SK-N-SH (cell line): ENCODE measurements around the gene CDH23. TPM values are rescaled to one million over a fixed set of nuclear protein-coding genes. Genes with fewer than 3 reads are reported as not detected.

ENCODE experiments used
- CTCF ChIA-PET: fragments of 300-600, 350-600 bp; formaldehyde crosslinking; extraction: SDS; loops from one replicate; lab custom pipeline; 2021; lab: Yijun Ruan, JAX
- POLR2A ChIA-PET: fragments of 350-600 bp; sonication (Branson Sonifier 250); formaldehyde crosslinking; extraction: SDS; loops from one replicate; lab custom pipeline; 2020; ENCODE audit warnings: antibody characterized with exemption, inconsistent platforms; lab: Yijun Ruan, JAX
- DNase-seq: peaks from one replicate; pipeline ENCODE4 v3.0.0; 2012
- H2AFZ ChIP-seq: fragments of 200-600 bp; sonication (generic); 2 replicates; pipeline ENCODE4 v1.8.1; 2016; ENCODE audit warnings: antibody characterized with exemption, mild to moderate bottlenecking, low read depth
- H3F3A ChIP-seq: fragments of 200-600 bp; sonication (generic); replicated peaks from 2 replicates; pipeline ENCODE3; 2016; ENCODE audit warnings: antibody characterized with exemption, mild to moderate bottlenecking; ENCODE audit not compliant: insufficient read depth
- H3K27ac ChIP-seq, 2 experiments: fragments of 200-500 bp in 1 of 2; fragments of 200-600 bp in 1 of 2; sonication (Bioruptor generic) in 1 of 2; sonication (generic), shearing (Covaris generic) in 1 of 2; 2 replicates each; pipeline versions ENCODE4 v1.5.1 to v1.6.1; 2014 to 2016; ENCODE audit warnings: low read depth in 2 of 2, inconsistent platforms in 1 of 2, low read length in 1 of 2, mild to moderate bottlenecking in 1 of 2, mixed read lengths in 1 of 2
- H3K27me3 ChIP-seq: fragments of 200-600 bp; sonication (generic), shearing (Covaris generic); 2 replicates; pipeline ENCODE4 v1.6.1; 2016; ENCODE audit warnings: mixed run types; ENCODE audit not compliant: insufficient read depth
- H3K36me3 ChIP-seq, 2 experiments: fragments of 200-500 bp in 1 of 2; fragments of 200-600 bp in 1 of 2; sonication (Bioruptor generic) in 1 of 2; sonication (generic) in 1 of 2; replicated peaks in 1 of 2; 2 replicates each; pipeline versions ENCODE3 to v1.5.1; 2014 to 2016; ENCODE audit warnings: low read length in 1 of 2, mild to moderate bottlenecking in 1 of 2; ENCODE audit not compliant: insufficient read depth in 2 of 2, control insufficient read depth in 1 of 2
- H3K4me1 ChIP-seq, 2 experiments: fragments of 200-500 bp in 1 of 2; fragments of 200-600 bp in 1 of 2; sonication (Bioruptor generic) in 1 of 2; sonication (generic), shearing (Covaris generic) in 1 of 2; 2 replicates each; pipeline versions ENCODE4 v1.5.1 to v1.6.1; 2014 to 2016; ENCODE audit warnings: low read depth in 1 of 2, low read length in 1 of 2, mixed run types in 1 of 2; ENCODE audit not compliant: insufficient read depth in 2 of 2, control insufficient read depth in 1 of 2
- H3K4me2 ChIP-seq: fragments of 200-600 bp; sonication (generic), shearing (Covaris generic); 2 replicates; pipeline ENCODE4 v1.6.1; 2017; ENCODE audit warnings: mixed run types
- H3K4me3 ChIP-seq, 2 experiments: fragments of 200-500 bp in 1 of 2; fragments of 200-600 bp in 1 of 2; sonication (Bioruptor generic) in 1 of 2; sonication (generic), shearing (Covaris generic) in 1 of 2; 2 replicates each; pipeline versions ENCODE4 v1.5.1 to v1.8.1; 2014 to 2016; ENCODE audit warnings: low read depth in 2 of 2, inconsistent platforms in 1 of 2, low read length in 1 of 2, mild to moderate bottlenecking in 1 of 2, mixed read lengths in 1 of 2, moderate library complexity in 1 of 2
- H3K79me2 ChIP-seq: fragments of 200-600 bp; sonication (generic); 2 replicates; pipeline ENCODE4 v1.8.1; 2017; ENCODE audit warnings: mild to moderate bottlenecking; ENCODE audit not compliant: insufficient read depth
- H3K9ac ChIP-seq: fragments of 200-600 bp; sonication (generic); 2 replicates; pipeline ENCODE4 v1.6.1; 2017; ENCODE audit warnings: mixed run types
- H3K9me2 ChIP-seq: fragments of 200-600 bp; sonication (generic); 2 replicates; pipeline ENCODE4 v1.6.1; 2017; ENCODE audit warnings: mixed run types
- H3K9me3 ChIP-seq: fragments of 200-600 bp; sonication (generic); 2 replicates; pipeline ENCODE4 v1.6.1; 2017; ENCODE audit warnings: mixed run types, mild to moderate bottlenecking, moderate library complexity
- H4K20me1 ChIP-seq: fragments of 200-600 bp; sonication (generic); 2 replicates; pipeline ENCODE4 v1.6.1; 2017; ENCODE audit warnings: mild to moderate bottlenecking, mixed run types; ENCODE audit not compliant: insufficient read depth
- EZH2phosphoT487 ChIP-seq: fragments of 200-600 bp; sonication (generic); IDR thresholded peaks from 2 replicates; pipeline ENCODE4 v1.6.1; 2017; ENCODE audit warnings: low read depth, mixed run types, mild to moderate bottlenecking, antibody characterized with exemption, moderate library complexity, borderline replicate concordance
- FOSL2 ChIP-seq: IDR thresholded peaks from 2 replicates; pipeline ENCODE4 v1.4.0; 2012; ENCODE audit warnings: low read depth, mild to moderate bottlenecking, moderate library complexity, borderline replicate concordance
- MAX ChIP-seq: IDR thresholded peaks from 2 replicates; pipeline ENCODE4 v1.4.0; 2012; ENCODE audit warnings: low read depth
- MXI1 ChIP-seq: IDR thresholded peaks from 2 replicates; pipeline ENCODE4 v1.6.1; 2012; ENCODE audit warnings: mild to moderate bottlenecking, low read depth, low read length, improper control_type of control experiment
- NRF1 ChIP-seq: IDR thresholded peaks from 2 replicates; pipeline ENCODE4 v1.6.1; 2012; ENCODE audit warnings: low read depth, mild to moderate bottlenecking, low read length
- POLR2AphosphoS5 ChIP-seq: IDR thresholded peaks from 2 replicates; pipeline ENCODE4 v1.6.1; 2012; ENCODE audit warnings: low read depth, low read length
- RAD21 ChIP-seq: IDR thresholded peaks from 2 replicates; pipeline ENCODE4 v1.6.1; 2012; ENCODE audit warnings: mild to moderate bottlenecking, low read length
- REST ChIP-seq: IDR thresholded peaks from 2 replicates; pipeline ENCODE4 v1.6.1; 2012; ENCODE audit warnings: mild to moderate bottlenecking, low read depth, low read length, moderate library complexity
- RXRA ChIP-seq: IDR thresholded peaks from 2 replicates; pipeline ENCODE4 v1.4.0; 2012; ENCODE audit warnings: low read depth, mild to moderate bottlenecking, borderline replicate concordance
- SMC3 ChIP-seq: IDR thresholded peaks from 2 replicates; pipeline ENCODE4 v1.6.1; 2012; ENCODE audit warnings: low read depth, low read length, improper control_type of control experiment
- ZBTB33 ChIP-seq: IDR thresholded peaks from 2 replicates; pipeline ENCODE4 v1.4.0; 2012; ENCODE audit warnings: low read depth, borderline replicate concordance
- WGBS: methylation state at CpG from one replicate; pipeline ENCODE4 v1.1.6; 2017; ENCODE audit warnings: low lambda C conversion rate; 5-methylcytosine and 5-hydroxymethylcytosine counted together
- polyA plus RNA-seq, 3 experiments: library from polyadenylated mRNA; depleted of rRNA; stranded (reverse); fragments of >200 nt; gene quantifications; 2 replicates each; pipeline ENCODE4 v1.2.3, GENCODE V29; 2012

CDH23 gene
- polyA plus RNA-seq, 1 of the 3 experiments (the other 2 are of a cell fraction) = 0.03 TPM

GRCh38 chr10:71726580-71727104 is 329.9 kb downstream of the CDH23 start:
- no peak overlapping the region for H2AFZ ChIP-seq
- peaks cover 0 to 46% of the 10 kb centered on the region in 2 experiments; a peak in 1 of 4 replicates for H3K4me1 ChIP-seq
- no peaks in the 10 kb centered on the region for H3K79me2 ChIP-seq
- H3K9me2 ChIP-seq = no peaks in the 10 kb centered on the region
- TF ChIP-seq FOSL2 (no peak), RAD21 (no peak), MAX (no peak), MXI1 (no peak), NRF1 (no peak), ZBTB33 (no peak), REST (no peak), EZH2phosphoT487 (no peak), SMC3 (no peak), RXRA (no peak), POLR2AphosphoS5 (no peak)
- WGBS = 89% methylated on average over 9 of the region's 11 CpGs
- no peak for DNase-seq
- H3K9ac ChIP-seq = no peak overlapping the region
- no peaks in the 10 kb centered on the region for H3F3A ChIP-seq
- POLR2A ChIA-PET = no interaction called here
- H3K27me3 ChIP-seq = 0 out of 2 replicates have a peak, but pooled peaks cover 3% of the 10 kb centered on the region
- no peak overlapping the region for H3K4me2 ChIP-seq
- no peak overlapping the region for H3K4me3 ChIP-seq
- H3K36me3 ChIP-seq = no peaks in the 10 kb centered on the region
- CTCF ChIA-PET = interaction anchor here (0.8 to 4.1 kb wide), 8 partner anchors 10 to 362 kb away, joined by 3 to 24 read pairs (median 4); partner anchors contain the start of gene VSIR
- no peaks in the 10 kb centered on the region for H4K20me1 ChIP-seq
- no peaks in the 10 kb centered on the region for H3K9me3 ChIP-seq
- peak overlapping the region in 1 of 2 experiments; percentile 91; a peak in 2 of 4 replicates for H3K27ac ChIP-seq
